Activated B cell treated with CpG ODN at 0.5 μM for 24 hours (primary cell): ENCODE measurements around the gene CENPT. TPM values are rescaled to one million over a fixed set of nuclear protein-coding genes. Genes with fewer than 3 reads are reported as not detected.

Source experiments
- ATAC-seq: fragments of 200-7000 bp; cut with Tn5 transposase; one replicate; pipeline ENCODE4 v1.10.0; 2021; ENCODE audit warnings: low read depth, mild to moderate bottlenecking, moderate library complexity
- CTCF ChIA-PET: fragments of 350-600 bp; sonication (Branson Sonifier 250); formaldehyde crosslinking; loops from one replicate; lab custom pipeline; 2021; ENCODE audit warnings: antibody characterized with exemption; lab: Charles Lee
- POLR2A ChIA-PET: fragments of 350-600 bp; sonication (Branson Sonifier 250); formaldehyde crosslinking; loops from one replicate; lab custom pipeline; 2021; ENCODE audit warnings: antibody characterized with exemption; lab: Charles Lee
- DNase-seq: peaks from one replicate; pipeline ENCODE4 v3.0.0; 2022
- H3K27ac Mint-ChIP-seq: one replicate; pipeline ENCODE4 v1.8.0; 2020; ENCODE audit warnings: mixed read lengths
- H3K27me3 Mint-ChIP-seq: one replicate; pipeline ENCODE4 v1.8.0; 2021; ENCODE audit warnings: mixed read lengths
- H3K36me3 Mint-ChIP-seq: one replicate; pipeline ENCODE4 v1.8.0; 2021; ENCODE audit warnings: low read depth, mixed read lengths
- H3K4me1 Mint-ChIP-seq: one replicate; pipeline ENCODE4 v1.8.0; 2021; ENCODE audit warnings: mixed read lengths
- H3K4me3 Mint-ChIP-seq: one replicate; pipeline ENCODE4 v1.8.0; 2020; ENCODE audit warnings: mild to moderate bottlenecking, mixed read lengths
- H3K9me3 Mint-ChIP-seq: one replicate; pipeline ENCODE4 v1.8.0; 2020; ENCODE audit warnings: mixed read lengths
- intact Hi-C: fragments of 100-400 bp; cut with micrococcal nuclease; formaldehyde crosslinking; loops from one replicate; pipeline ENCODE4 v1.15.1; 2024
- total RNA-seq: library from RNA; stranded (reverse); gene quantifications from 2 replicates; pipeline ENCODE4 v1.2.3, GENCODE V29; 2022
- TF ChIP-seq, protein P1 (sequence below): fragments of 200-600 bp; IDR thresholded peaks from one replicate; pipeline ENCODE4 v1.8.0; 2022; ENCODE audit warnings: antibody characterized with exemption, mild to moderate bottlenecking

CENPT gene
- total RNA-seq, 1 donor from 2014 or later = 54.2 TPM

DNA sequence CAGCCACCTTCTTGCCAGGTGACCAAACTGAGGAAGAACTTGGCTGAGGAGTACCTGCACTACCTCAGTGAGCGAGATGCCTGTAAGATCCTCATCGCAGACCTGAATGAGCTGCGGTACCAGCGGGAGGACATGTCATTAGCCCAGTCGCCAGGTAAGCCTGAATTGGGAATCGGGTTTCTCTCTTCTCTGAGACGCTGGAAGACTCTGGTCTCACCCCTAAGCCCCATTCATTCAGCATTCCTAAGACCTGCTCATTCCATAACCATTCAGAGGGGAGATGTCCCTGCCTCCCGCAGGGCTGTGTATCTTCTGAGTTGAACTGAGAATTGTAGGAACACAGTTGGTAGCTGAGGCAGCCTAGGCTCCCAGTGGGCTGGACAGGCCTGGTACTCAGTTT lies 22.4 kb downstream of the CENPT start:
- intact Hi-C loops = no loop called here
- ATAC-seq (no peak), DNase-seq (no peak)
- Mint-ChIP-seq H3K27ac (no peak overlapping the region), H3K4me1 (no peaks in the 10 kb centered on the region), H3K36me3 (peaks cover 22% of the 10 kb centered on the region), H3K27me3 (no peaks in the 10 kb centered on the region), H3K4me3 (no peak overlapping the region), H3K9me3 (no peaks in the 10 kb centered on the region)
- CTCF ChIA-PET = no interaction called here
- TF ChIP-seq, protein P1, sequence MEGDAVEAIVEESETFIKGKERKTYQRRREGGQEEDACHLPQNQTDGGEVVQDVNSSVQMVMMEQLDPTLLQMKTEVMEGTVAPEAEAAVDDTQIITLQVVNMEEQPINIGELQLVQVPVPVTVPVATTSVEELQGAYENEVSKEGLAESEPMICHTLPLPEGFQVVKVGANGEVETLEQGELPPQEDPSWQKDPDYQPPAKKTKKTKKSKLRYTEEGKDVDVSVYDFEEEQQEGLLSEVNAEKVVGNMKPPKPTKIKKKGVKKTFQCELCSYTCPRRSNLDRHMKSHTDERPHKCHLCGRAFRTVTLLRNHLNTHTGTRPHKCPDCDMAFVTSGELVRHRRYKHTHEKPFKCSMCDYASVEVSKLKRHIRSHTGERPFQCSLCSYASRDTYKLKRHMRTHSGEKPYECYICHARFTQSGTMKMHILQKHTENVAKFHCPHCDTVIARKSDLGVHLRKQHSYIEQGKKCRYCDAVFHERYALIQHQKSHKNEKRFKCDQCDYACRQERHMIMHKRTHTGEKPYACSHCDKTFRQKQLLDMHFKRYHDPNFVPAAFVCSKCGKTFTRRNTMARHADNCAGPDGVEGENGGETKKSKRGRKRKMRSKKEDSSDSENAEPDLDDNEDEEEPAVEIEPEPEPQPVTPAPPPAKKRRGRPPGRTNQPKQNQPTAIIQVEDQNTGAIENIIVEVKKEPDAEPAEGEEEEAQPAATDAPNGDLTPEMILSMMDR = no peak
- POLR2A ChIA-PET = no interaction called here

DNA sequence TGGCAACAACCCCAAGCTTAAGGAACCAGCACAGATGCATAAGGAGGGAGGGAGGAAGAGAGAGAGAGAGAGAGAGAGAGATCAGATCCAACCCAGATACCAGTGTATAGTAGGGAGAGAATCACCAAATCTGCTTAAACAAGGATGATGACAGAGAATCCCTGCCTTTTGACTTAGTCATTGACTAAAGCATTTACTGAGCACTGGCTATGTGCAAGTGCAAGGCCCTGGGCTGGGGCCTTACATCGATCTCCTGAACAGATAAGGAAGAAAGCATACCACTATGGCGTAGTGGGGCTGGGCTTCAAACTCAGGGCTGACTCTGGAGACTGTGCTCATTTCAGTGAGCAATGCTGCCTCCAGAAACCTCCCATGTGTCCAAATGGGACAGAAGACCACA lies 25.0 kb downstream of the CENPT start:
- H3K4me3 Mint-ChIP-seq = no peak overlapping the region
- H3K27ac Mint-ChIP-seq = no peak overlapping the region
- peaks cover 4% of the 10 kb centered on the region for H3K36me3 Mint-ChIP-seq
- no peaks in the 10 kb centered on the region for H3K4me1 Mint-ChIP-seq
- DNase-seq (no peak), ATAC-seq (no peak)
- no peaks in the 10 kb centered on the region for H3K27me3 Mint-ChIP-seq
- ChIA-PET POLR2A (no interaction called here), CTCF (no interaction called here)
- intact Hi-C loops = no loop called here
- H3K9me3 Mint-ChIP-seq = no peaks in the 10 kb centered on the region
- TF ChIP-seq, protein P1 = no peak

DNA sequence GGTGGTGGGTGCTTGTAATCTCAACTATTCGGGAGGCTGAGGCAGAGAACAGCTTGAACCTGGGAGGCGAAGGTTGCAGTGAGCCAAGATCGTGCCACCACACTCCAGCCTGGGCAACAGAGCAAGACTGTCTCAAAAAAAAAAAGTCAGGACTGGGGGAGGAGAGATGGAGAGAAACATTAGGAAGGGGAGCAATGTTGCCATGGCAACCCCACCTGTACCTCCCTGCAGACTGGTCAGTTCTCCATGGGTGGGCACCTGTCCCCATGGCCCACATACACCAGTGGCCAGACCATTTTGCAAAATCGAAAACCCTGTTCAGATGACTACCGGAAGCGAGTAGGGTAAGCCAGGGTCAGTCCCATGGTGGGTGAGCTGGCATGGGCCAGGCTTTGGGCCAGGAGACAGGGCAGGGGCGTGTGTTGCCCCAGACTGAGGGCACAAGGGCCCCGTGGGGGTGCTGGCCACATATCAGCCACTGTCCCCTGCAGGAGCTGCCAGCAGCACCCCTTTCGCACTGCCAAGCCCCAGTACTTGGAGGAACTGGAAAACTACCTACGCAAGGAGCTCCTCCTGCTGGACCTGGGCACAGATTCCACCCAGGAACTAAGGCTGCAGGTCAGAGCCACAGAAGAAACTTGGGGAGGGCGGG lies 26.8 kb downstream of the CENPT start:
- ChIA-PET POLR2A (interaction anchor here (0.6 kb wide), 1 partner anchor 8 kb away, joined by 3 read pairs; no protein-coding TSS in a partner anchor), CTCF (no interaction called here)
- TF ChIP-seq, protein P1 = no peak
- Mint-ChIP-seq H3K9me3 (no peaks in the 10 kb centered on the region), H3K27me3 (no peaks in the 10 kb centered on the region), H3K4me3 (no peak overlapping the region), H3K36me3 (no peaks in the 10 kb centered on the region), H3K27ac (no peak overlapping the region), H3K4me1 (peaks cover 6% of the 10 kb centered on the region)
- DNase-seq = no peak
- ATAC-seq = no peak
- intact Hi-C loops = no loop called here

DNA sequence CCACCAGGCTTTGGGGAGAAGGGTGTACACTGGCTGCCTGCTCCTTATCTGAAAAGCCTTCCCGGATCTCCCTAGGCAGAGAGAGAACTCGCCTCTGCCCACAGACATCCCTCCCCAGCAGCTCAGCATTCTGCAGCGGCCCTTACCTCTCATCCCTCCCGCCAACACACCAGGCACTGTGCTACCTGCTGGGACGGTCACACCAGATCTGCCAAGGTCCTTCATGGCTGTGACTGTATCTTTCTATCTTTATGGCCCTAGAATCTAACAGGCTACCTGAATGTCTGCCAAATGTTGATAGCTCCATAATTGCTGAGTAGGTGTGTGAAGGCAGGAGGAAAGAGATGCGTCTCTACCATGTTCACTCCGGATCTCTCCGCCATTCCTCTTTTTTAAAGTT lies 32.9 kb downstream of the CENPT start:
- Mint-ChIP-seq H3K9me3 (no peaks in the 10 kb centered on the region), H3K27me3 (no peaks in the 10 kb centered on the region), H3K4me1 (peaks cover 6% of the 10 kb centered on the region), H3K27ac (no peak overlapping the region), H3K36me3 (no peaks in the 10 kb centered on the region), H3K4me3 (no peak overlapping the region)
- intact Hi-C loops = no loop called here
- ChIA-PET POLR2A (no interaction called here), CTCF (interaction anchor here (1.4 to 3.0 kb wide), 2 partner anchors 51 to 226 kb away, joined by 3 to 20 read pairs; no protein-coding TSS in a partner anchor)
- DNase-seq (no peak), ATAC-seq (no peak)
- TF ChIP-seq, protein P1 = no peak

DNA sequence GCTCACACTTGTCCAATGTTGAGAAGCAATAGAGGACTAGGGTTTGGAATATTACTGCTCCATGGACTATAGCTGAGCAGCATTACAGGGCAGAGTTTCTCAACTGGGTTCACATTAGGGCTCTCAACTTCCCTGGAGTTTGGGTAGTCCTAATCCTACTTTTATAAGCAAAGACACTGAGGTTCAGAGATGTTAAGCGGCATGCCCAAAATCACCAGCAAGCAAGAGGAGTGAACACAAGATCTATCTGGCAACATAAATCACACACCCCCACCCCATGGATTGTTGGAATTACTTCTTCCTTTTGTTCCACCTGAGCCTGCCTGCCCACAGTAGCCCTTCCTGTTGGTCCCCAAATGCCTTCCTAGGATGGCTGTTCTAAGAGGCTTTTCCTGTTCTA lies 35.6 kb downstream of the CENPT start:
- H3K4me1 Mint-ChIP-seq = peaks cover 10% of the 10 kb centered on the region
- H3K27me3 Mint-ChIP-seq = no peaks in the 10 kb centered on the region
- H3K9me3 Mint-ChIP-seq = no peaks in the 10 kb centered on the region
- TF ChIP-seq, protein P1 = no peak
- intact Hi-C loops = no loop called here
- POLR2A ChIA-PET = interaction anchor here (0.7 kb wide), 1 partner anchor 131 kb away, joined by 4 read pairs; no protein-coding TSS in a partner anchor
- ATAC-seq (no peak), DNase-seq (no peak)
- H3K4me3 Mint-ChIP-seq = no peak overlapping the region
- CTCF ChIA-PET = no interaction called here
- no peak overlapping the region for H3K27ac Mint-ChIP-seq
- no peaks in the 10 kb centered on the region for H3K36me3 Mint-ChIP-seq
